HL-60 (cell line): Measurements from ENCODE around the gene EPHA2.

ENCODE experiments used
- DNase-seq, 2 experiments: peaks; one replicate each; pipeline ENCODE4 v3.0.0-alpha.2; 2010 to 2020; ENCODE audit warnings: low read depth in 1 of 2, low spot score in 1 of 2
- H3K27ac ChIP-seq: fragments of 250-450 bp; sonication (Bioruptor Pico); replicated peaks from 2 replicates; pipeline ENCODE4 v1.5.1; 2020; ENCODE audit warnings: mild to moderate bottlenecking, moderate library complexity
- H3K27me3 ChIP-seq: fragments of 250-450 bp; sonication (Bioruptor Pico); 2 replicates; pipeline ENCODE4 v1.5.1; 2021; ENCODE audit warnings: mild to moderate bottlenecking, moderate library complexity; ENCODE audit not compliant: insufficient read depth, poor library complexity, severe bottlenecking
- H3K4me3 ChIP-seq: replicated peaks from 2 replicates; pipeline ENCODE4 v1.5.1; 2011; ENCODE audit warnings: mild to moderate bottlenecking, control low read depth, low read length; ENCODE audit not compliant: insufficient read depth
- CTCF ChIP-seq: IDR thresholded peaks from one replicate; pipeline ENCODE4 v1.5.1; 2011; ENCODE audit warnings: low read length, control low read depth, inconsistent platforms; ENCODE audit not compliant: insufficient read depth
- GABPA ChIP-seq: IDR thresholded peaks from 2 replicates; pipeline ENCODE4 v1.6.1; 2012; ENCODE audit warnings: low read depth
- POLR2AphosphoS5 ChIP-seq: IDR thresholded peaks from 2 replicates; pipeline ENCODE4 v1.6.1; 2012; ENCODE audit warnings: low read depth
- REST ChIP-seq: IDR thresholded peaks from 2 replicates; pipeline ENCODE4 v1.6.1; 2012; ENCODE audit warnings: low read depth; ENCODE audit not compliant: insufficient replicate concordance
- SPI1 ChIP-seq: IDR thresholded peaks from 2 replicates; pipeline ENCODE4 v1.6.1; 2012; ENCODE audit warnings: low read depth, mild to moderate bottlenecking, borderline replicate concordance

EPHA2 gene

GRCh38 chr1:16076031-16076864, 79.6 kb downstream of the EPHA2 start:
- no peak overlapping the region for H3K27ac ChIP-seq
- H3K4me3 ChIP-seq = no peak overlapping the region
- no peak for DNase-seq
- H3K27me3 ChIP-seq = peaks cover 24% of the 10 kb centered on the region
- TF ChIP-seq GABPA = no peak
- TF ChIP-seq POLR2AphosphoS5 = no peak
- no peak for TF ChIP-seq SPI1
- no peak for TF ChIP-seq CTCF
- TF ChIP-seq REST = no peak

GRCh38 chr1:16075337-16076030, 80.4 kb downstream of the EPHA2 start:
- TF ChIP-seq REST (no peak), POLR2AphosphoS5 (no peak), GABPA (no peak), CTCF (no peak), SPI1 (no peak)
- H3K27me3 ChIP-seq = peaks cover 24% of the 10 kb centered on the region
- no peak overlapping the region for H3K27ac ChIP-seq

More at GRCh38 chr1:16075337-16076030, 80.4 kb downstream of the EPHA2 start:
- H3K4me3 ChIP-seq = no peak overlapping the region
- DNase-seq = no peak
